H9 (cell line): ENCODE results near the gene GALNT17. TPM values are rescaled to one million over a fixed set of nuclear protein-coding genes. Genes with fewer than 3 reads are reported as not detected.

Experiments
- DNase-seq: peaks from one replicate; pipeline ENCODE4 v3.0.0-alpha.2; 2017
- H2AFZ ChIP-seq: one replicate; pipeline ENCODE4 v1.6.1; 2013; ENCODE audit warnings: mild to moderate bottlenecking, low read length, control low read depth, moderate library complexity
- H2AK5ac ChIP-seq: 2 replicates; pipeline ENCODE4 v1.6.1; 2013; ENCODE audit warnings: low read length, control low read depth, mixed read lengths; ENCODE audit not compliant: insufficient read length
- H2BK120ac ChIP-seq: one replicate; pipeline ENCODE4 v1.6.1; 2013; ENCODE audit warnings: low read depth, mild to moderate bottlenecking, low read length, control low read depth, inconsistent platforms; ENCODE audit not compliant: poor library complexity, severe bottlenecking
- H2BK12ac ChIP-seq: 2 replicates; pipeline ENCODE4 v1.6.1; 2013; ENCODE audit warnings: low read length, control low read depth, mixed read lengths, low read depth; ENCODE audit not compliant: insufficient read length
- H2BK15ac ChIP-seq: 2 replicates; pipeline ENCODE4 v1.6.1; 2013; ENCODE audit warnings: low read depth, low read length, control low read depth
- H2BK20ac ChIP-seq: one replicate; pipeline ENCODE4 v1.6.1; 2013; ENCODE audit warnings: low read depth, mild to moderate bottlenecking, low read length, control low read depth, inconsistent platforms; ENCODE audit not compliant: poor library complexity, severe bottlenecking
- H2BK5ac ChIP-seq: 2 replicates; pipeline ENCODE4 v1.6.1; 2013; ENCODE audit warnings: low read length, control low read depth, mixed read lengths; ENCODE audit not compliant: insufficient read length
- H3K14ac ChIP-seq: 2 replicates; pipeline ENCODE4 v1.6.1; 2013; ENCODE audit warnings: low read length, control low read depth; ENCODE audit not compliant: insufficient read depth
- H3K18ac ChIP-seq: 2 replicates; pipeline ENCODE4 v1.6.1; 2013; ENCODE audit warnings: low read depth, mild to moderate bottlenecking, mixed read lengths, low read length, control low read depth; ENCODE audit not compliant: insufficient read length
- H3K23ac ChIP-seq: 2 replicates; pipeline ENCODE4 v1.6.1; 2013; ENCODE audit warnings: low read length, control low read depth, mixed read lengths, low read depth; ENCODE audit not compliant: insufficient read length
- H3K23me2 ChIP-seq: 2 replicates; pipeline ENCODE4 v1.6.1; 2013; ENCODE audit warnings: low read depth, mild to moderate bottlenecking, mixed read lengths, low read length, control low read depth; ENCODE audit not compliant: insufficient read length, poor library complexity, severe bottlenecking
- H3K27ac ChIP-seq: 2 replicates; pipeline ENCODE4 v1.5.1; 2013; ENCODE audit warnings: low read length, control low read depth, mixed read lengths, low read depth; ENCODE audit not compliant: insufficient read length
- H3K27me3 ChIP-seq: 2 replicates; pipeline ENCODE4 v1.6.1; 2013; ENCODE audit warnings: low read length, control low read depth, inconsistent platforms; ENCODE audit not compliant: insufficient read depth
- H3K4ac ChIP-seq: 2 replicates; pipeline ENCODE4 v1.6.1; 2013; ENCODE audit warnings: low read depth, mild to moderate bottlenecking, control low read depth, inconsistent platforms, low read length, moderate library complexity
- H3K4me1 ChIP-seq: 2 replicates; pipeline ENCODE4 v1.6.1; 2013; ENCODE audit warnings: low read length, control low read depth, inconsistent platforms; ENCODE audit not compliant: insufficient read depth
- H3K4me2 ChIP-seq: 2 replicates; pipeline ENCODE4 v1.6.1; 2013; ENCODE audit warnings: low read length, control low read depth, mixed read lengths; ENCODE audit not compliant: insufficient read length, insufficient read depth
- H3K56ac ChIP-seq: 2 replicates; pipeline ENCODE4 v1.6.1; 2013; ENCODE audit warnings: low read depth, mild to moderate bottlenecking, mixed read lengths, low read length, control low read depth; ENCODE audit not compliant: insufficient read length
- H3K79me1 ChIP-seq: 2 replicates; pipeline ENCODE4 v1.6.1; 2013; ENCODE audit warnings: low read depth, mild to moderate bottlenecking, moderate library complexity, low read length, control low read depth, inconsistent platforms; ENCODE audit not compliant: insufficient read depth, poor library complexity, severe bottlenecking
- H3K79me2 ChIP-seq: 2 replicates; pipeline ENCODE4 v1.6.1; 2013; ENCODE audit warnings: low read length, control low read depth, inconsistent platforms; ENCODE audit not compliant: insufficient read depth
- H3K9ac ChIP-seq: 2 replicates; pipeline ENCODE4 v1.6.1; 2013; ENCODE audit warnings: low read length, control low read depth, mixed read lengths; ENCODE audit not compliant: insufficient read length; ENCODE audit errors: extremely low read depth
- H3K9me3 ChIP-seq: one replicate; pipeline ENCODE4 v1.6.1; 2013; ENCODE audit warnings: low read depth, low read length, inconsistent platforms; ENCODE audit not compliant: control insufficient read depth
- H3T11ph ChIP-seq: one replicate; pipeline ENCODE4 v1.6.1; 2013; ENCODE audit warnings: mild to moderate bottlenecking, low read length, control low read depth, inconsistent platforms
- H4K20me1 ChIP-seq: one replicate; pipeline ENCODE4 v1.6.1; 2013; ENCODE audit not compliant: control insufficient read depth, insufficient read length, insufficient read depth
- H4K5ac ChIP-seq: 2 replicates; pipeline ENCODE4 v1.6.1; 2013; ENCODE audit warnings: low read depth, mild to moderate bottlenecking, mixed read lengths, low read length, control low read depth; ENCODE audit not compliant: insufficient read length
- H4K8ac ChIP-seq: replicated peaks from 2 replicates; pipeline ENCODE4 v1.6.1; 2013; ENCODE audit warnings: low read length, control low read depth, mixed read lengths, low read depth; ENCODE audit not compliant: insufficient read length
- H4K91ac ChIP-seq: 2 replicates; pipeline ENCODE4 v1.6.1; 2013; ENCODE audit warnings: low read depth, mild to moderate bottlenecking, moderate library complexity, mixed read lengths, low read length, control low read depth; ENCODE audit not compliant: insufficient read length
- H3K27ac Mint-ChIP-seq, 3 experiments: 2 replicates in 2 of 3; 3 replicates in 1 of 3; pipeline ENCODE4 v1.8.0; 2020 to 2021; ENCODE audit warnings: mixed read lengths in 3 of 3, mild to moderate bottlenecking in 1 of 3, moderate library complexity in 1 of 3
- H3K27me3 Mint-ChIP-seq: 2 replicates; pipeline ENCODE4 v1.8.0; 2021; ENCODE audit warnings: low read depth, mild to moderate bottlenecking, moderate library complexity, mixed read lengths
- H3K36me3 Mint-ChIP-seq, 3 experiments: 2 replicates in 2 of 3; 3 replicates in 1 of 3; pipeline ENCODE4 v1.8.0; 2020 to 2021; ENCODE audit warnings: low read depth in 3 of 3, mixed read lengths in 3 of 3; ENCODE audit not compliant: insufficient read depth in 1 of 3
- H3K4me1 Mint-ChIP-seq, 2 experiments: 2 replicates each; pipeline ENCODE4 v1.8.0; 2020; ENCODE audit warnings: mixed read lengths in 2 of 2
- H3K4me3 Mint-ChIP-seq, 2 experiments: 2 replicates in 1 of 2; 3 replicates in 1 of 2; pipeline ENCODE4 v1.8.0; 2020 to 2021; ENCODE audit warnings: mild to moderate bottlenecking in 2 of 2, mixed read lengths in 2 of 2, moderate library complexity in 1 of 2
- H3K9me3 Mint-ChIP-seq, 2 experiments: 2 replicates in 1 of 2; 3 replicates in 1 of 2; pipeline ENCODE4 v1.8.0; 2020; ENCODE audit warnings: mild to moderate bottlenecking in 2 of 2, mixed read lengths in 2 of 2, moderate library complexity in 1 of 2
- CTCF ChIP-seq: fragments of 200-600 bp; sonication (generic); conservative IDR thresholded peaks from 3 replicates; pipeline ENCODE4 v1.8.0; 2021; ENCODE audit warnings: antibody characterized with exemption, mild to moderate bottlenecking
- WGBS: extraction: QIAGEN DNeasy Blood & Tissue Kit; methylation state at CpG from one replicate; pipeline ENCODE4 v1.1.7; 2013; ENCODE audit warnings: missing lambda C conversion rate, low lambda C conversion rate, mixed read lengths; ENCODE audit not compliant: insufficient read length; ENCODE audit errors: extremely low coverage; 5-methylcytosine and 5-hydroxymethylcytosine counted together
- total RNA-seq: library from RNA; stranded (reverse); gene quantifications from 2 replicates; pipeline ENCODE4 v1.2.1, GENCODE V29; 2021

Gene GALNT17
- total RNA-seq, 1 experiment from 2014 or later, result 43.2 TPM

GRCh38 chr7:71697400-71697799, 565.5 kb downstream of the GALNT17 start:
- Histone ChIP-seq H4K5ac (no peak overlapping the region), H4K91ac (no peak overlapping the region), H3K56ac (no peak overlapping the region), H3K14ac (no peak overlapping the region), H3K18ac (no peak overlapping the region), H3K79me2 (no peaks in the 10 kb centered on the region), H3K27ac (no peak overlapping the region), H2BK20ac (no peak overlapping the region), H2BK12ac (no peak overlapping the region), H3K23me2 (no peaks in the 10 kb centered on the region), H2BK120ac (no peak overlapping the region), H3K4me2 (no peak overlapping the region), H4K20me1 (no peaks in the 10 kb centered on the region), H3K4ac (no peak overlapping the region), H3K27me3 (no peaks in the 10 kb centered on the region), H3T11ph (no peak overlapping the region), H2BK5ac (no peak overlapping the region), H3K9ac (no peak overlapping the region), H2AFZ (no peak overlapping the region), H3K9me3 (no peaks in the 10 kb centered on the region), H2BK15ac (no peak overlapping the region), H2AK5ac (no peak overlapping the region), H4K8ac (no peak overlapping the region), H3K79me1 (no peaks in the 10 kb centered on the region), H3K4me1 (no peaks in the 10 kb centered on the region), H3K23ac (no peak overlapping the region)
- no peak overlapping the region for H3K4me3 Mint-ChIP-seq
- H3K36me3 Mint-ChIP-seq, result peaks cover 17 to 29% (median 28%) of the 10 kb centered on the region in 3 experiments
- no peak for DNase-seq
- H3K27me3 Mint-ChIP-seq, result no peaks in the 10 kb centered on the region
- H3K27ac Mint-ChIP-seq, result no peak overlapping the region
- no peak for TF ChIP-seq CTCF
- WGBS, result no CpG with 5 or more reads among the region's 3 CpGs
- H3K9me3 Mint-ChIP-seq, result peaks cover 5 to 6% of the 10 kb centered on the region in 2 experiments; a peak in 4 of 5 replicates
- peaks cover 0 to 3% of the 10 kb centered on the region in 2 experiments; a peak in 1 of 4 replicates for H3K4me1 Mint-ChIP-seq
